Measurements from ENCODE around the gene KCNJ4.
A peak's percentile ranks its signal among the peaks of the same experiment; 100 is the strongest.
"Not testable (repeated sequence)": the region's sequence is repeated elsewhere in the genome, so short reads cannot be mapped to it uniquely, and the experiment has no call there.

KCNJ4 gene

DNA sequence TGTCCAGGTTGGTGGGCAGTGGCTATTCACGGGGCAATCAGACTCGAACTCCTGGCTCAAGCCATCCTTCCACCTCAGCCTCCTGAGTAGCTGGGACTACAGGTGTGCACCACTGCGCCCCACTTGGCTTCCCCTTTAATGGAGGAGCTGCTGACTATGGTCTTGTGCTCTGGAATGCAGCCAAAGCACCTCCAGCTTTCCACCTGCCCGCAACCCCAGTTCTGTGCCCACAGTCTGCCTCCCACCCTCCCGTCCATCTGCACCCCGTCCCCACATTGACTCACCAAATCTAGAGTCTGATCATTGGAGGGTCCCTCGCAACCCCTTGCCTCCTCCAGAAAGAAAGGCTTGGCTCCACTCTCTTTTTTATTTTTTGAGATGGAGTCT lies 41.0 kb downstream of the KCNJ4 start:
- DNase-seq, result no peak

DNA sequence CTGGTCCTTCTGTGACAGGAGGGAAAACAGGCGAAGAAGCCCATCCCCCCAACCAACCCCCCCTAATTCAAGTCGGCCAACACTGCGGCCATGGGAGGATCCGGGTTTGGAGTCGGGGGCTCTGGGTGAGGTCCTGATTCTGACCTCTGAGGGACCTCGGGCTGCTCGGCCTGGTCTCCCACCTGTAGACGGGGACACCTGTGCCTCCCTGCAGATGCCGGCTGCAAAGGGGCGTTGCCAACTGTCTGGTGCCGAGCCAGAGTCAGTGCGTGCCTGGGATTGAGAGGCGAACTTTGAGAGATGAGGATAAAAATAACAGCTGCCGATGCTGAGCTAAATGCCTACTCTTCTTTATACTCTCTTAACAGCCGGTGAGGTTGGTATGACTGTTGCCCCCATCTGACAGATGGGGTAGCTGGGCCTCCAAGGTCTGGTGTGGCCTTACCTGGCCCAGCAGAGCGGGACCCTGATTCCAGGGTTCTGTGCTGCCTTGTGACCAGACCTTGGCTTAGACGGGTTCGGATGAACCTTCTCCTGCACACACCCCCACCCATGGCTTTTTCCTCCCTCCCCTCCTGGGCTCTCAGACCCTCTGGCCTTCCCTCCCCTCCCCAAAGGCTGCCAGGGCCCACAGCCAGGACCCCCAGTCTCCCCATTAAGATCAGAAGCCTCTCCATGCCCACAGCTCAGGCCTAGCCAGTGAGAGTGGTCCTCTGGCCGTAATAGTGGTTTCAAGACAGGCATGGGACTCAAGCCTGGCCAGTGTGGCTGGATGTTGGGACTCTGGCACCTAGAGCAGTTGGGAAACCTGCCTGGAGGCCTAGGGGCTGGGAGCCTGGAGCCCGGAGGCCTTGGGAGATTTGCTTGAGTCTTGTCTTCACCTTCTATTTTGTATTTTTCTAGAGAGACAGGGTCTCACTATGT lies 41.7 kb downstream of the KCNJ4 start:
- peak in 2 of 51 donors; percentile 17 to 33 for DNase-seq

DNA sequence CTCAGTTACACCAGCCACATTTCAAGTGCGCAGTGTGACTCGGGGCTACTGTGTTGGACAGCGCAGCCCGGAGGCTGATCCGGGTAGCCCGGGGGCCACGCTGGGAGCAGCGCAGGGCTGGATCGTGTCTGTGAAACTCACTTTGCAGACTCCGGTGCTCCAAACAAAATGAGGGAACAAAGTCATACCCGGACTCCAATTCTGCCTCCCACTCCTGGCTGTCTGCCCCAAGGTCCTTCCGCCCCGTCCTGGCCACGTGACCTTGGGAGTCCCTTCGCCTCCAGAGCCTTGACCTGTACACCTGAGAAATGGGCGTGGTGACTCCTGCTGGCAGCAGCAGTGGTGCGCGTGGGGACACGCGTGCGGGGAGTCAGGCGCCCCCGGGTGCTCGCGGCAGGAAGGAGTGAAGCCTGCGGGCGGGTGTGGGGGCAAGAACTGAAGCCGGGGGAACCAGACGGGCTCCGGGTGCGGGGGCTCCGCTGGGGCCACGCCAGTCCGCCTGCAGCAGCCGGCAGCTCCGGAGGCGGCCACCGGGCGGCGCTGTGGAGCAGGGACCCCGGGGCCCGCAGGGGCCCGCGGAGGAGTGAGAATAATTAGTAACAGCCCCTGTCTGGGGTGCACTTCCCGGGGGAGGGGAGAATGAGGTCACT lies 42.4 kb downstream of the KCNJ4 start:
- peak in 6 of 51 donors; percentile 14 to 44 (median 38) for DNase-seq

DNA sequence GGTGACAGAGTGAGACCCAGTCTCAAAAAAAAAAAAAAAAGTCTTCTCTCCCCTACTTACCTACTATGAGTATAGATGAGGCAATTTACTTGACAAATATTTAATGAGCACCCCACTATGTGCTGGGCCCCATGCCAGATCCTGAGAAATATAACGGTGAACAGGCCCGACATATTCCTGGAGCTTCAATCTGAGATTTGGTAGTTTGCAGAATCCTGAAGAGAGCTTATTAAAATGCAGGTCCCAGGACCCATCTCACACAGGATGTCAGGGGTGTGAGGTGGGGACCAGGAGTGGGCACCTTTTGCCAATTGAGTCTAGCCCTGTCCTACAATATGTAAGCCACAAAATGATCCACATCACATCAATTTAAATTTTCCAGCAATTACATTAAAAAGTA lies 44.0 kb downstream of the KCNJ4 start:
- DNase-seq, result no peak

DNA sequence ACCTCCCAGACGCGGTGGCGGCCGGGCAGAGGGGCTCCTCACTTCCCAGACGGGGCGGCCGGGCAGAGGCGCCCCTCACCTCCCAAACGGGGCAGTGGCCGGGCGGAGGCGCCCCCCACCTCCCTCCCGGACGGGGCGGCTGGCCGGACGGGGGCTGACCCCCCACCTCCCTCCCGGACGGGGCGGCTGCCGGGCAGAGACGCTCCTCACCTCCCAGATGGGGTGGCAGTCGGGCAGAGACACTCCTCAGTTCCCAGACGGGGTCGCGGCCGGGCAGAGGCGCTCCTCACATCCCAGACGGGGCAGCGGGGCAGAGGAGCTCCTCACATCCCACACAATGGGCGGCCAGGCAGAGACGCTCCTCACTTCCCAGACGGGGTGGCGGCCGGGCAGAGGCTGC lies 45.1 kb downstream of the KCNJ4 start:
- DNase-seq, result not testable (repeated sequence)

DNA sequence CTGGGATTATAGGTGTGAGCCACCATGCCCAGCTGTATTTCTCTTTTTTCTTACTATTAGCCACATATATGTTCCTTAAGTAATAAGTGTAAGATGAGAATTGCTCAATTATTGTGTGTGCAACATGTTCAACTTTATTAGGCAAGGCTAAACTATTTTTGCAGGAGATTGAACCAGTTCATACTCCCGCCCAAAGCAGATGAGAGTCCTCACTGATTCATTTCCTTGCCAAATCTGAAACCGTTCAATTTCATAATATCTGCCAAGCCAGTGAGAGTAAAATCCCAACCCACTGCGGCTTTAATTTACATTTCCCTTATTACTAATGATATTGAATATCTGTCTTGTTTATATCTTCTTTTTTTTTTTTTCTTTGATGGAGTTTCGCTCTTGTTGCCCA lies 48.4 kb downstream of the KCNJ4 start:
- DNase-seq, result no peak

DNA sequence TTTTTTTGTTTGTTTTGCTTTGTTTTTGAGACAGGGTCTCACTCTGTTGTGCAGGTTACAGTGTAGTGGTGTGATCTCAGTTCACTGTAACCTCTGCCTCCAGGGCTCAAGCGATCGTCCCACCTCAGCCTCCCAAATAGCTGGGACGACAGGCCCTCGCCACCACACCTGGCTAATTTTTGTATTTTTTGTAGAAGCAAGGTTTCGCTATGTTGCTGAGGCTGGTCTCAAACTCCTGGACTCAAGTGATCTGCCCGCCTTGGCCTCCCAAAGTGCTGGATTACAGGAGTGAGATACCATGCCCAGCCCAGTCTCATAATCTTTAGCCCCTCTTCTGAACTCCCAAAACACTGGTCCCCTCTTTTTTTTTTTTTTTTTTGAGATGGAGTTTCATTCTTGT lies 50.6 kb downstream of the KCNJ4 start:
- no peak for DNase-seq

DNA sequence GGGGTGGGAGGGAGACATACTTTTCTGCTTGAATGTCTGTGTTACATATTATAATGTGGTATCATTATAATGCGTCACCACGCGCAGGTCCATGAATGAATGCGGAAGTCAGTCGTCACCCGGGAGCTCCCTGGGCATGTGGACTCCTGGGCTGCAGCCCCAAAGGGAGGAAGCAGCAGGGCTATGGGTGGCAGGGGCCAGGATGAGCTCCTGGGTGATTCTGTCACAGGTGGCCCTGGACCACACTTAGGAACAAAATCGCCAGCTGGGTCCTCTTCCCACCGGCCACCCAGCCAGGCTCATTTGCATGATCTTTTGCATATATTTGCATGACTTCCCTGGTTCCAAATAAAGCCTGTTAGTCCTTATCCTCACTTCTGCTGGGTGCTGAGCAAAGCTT lies 51.2 kb downstream of the KCNJ4 start:
- DNase-seq, result peak in 2 of 51 donors; percentile 30 to 41

DNA sequence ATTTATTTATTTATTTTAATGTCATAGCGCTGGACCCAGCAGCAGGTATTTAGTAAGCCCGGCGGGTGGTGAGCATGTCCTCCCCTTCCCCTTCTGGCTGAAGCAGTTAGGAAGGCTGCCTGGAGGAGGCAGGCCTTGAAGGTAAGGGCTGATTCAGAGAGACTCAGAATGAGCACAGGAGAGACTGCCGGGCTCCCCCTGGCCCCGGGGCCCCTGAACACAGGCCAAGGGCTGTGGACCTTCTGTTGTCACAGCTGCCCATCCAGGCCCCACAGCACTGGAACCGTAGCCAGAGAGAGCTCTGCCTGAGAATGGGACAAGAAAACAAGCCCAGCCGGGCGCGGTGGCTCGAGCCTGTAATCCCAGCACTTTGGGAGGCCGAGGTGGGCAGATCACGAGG lies 52.8 kb downstream of the KCNJ4 start:
- no peak for DNase-seq

DNA sequence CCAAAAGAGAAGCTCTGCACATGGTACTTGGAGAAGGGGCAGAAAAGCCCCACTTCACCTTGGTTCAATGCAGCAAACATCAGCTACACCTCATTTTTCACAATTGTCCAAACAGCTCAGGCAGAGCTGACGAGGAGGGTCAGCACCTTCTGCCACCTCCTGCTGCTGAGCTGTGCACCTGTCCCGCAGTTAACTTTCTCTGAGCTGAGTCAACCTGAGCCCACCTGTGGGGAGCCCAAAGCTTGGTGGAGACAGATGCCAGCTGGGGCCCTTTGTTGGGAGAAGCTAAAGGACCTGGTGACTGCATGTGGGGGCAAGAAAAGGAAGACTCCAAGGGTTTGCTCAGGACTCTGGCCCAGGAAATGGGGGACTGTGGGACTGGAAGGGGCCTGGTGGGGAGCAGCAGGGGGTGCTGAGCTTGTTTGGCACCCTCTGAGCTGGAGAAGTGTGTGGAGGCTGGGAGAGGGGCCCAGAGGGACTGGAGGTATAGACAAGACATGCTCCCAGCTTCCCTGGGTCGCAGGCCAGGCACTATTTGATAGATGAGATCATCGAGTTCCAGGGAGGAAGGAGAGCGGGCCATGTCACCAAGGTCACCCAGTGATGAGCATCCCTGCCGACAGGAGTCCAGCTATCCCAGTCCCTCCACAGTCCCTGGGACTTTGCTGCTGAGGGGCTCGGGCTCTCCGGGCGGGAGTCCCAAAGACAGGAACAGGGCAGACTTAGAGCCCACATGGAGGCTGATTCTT lies 53.5 kb downstream of the KCNJ4 start:
- DNase-seq, result no peak

DNA sequence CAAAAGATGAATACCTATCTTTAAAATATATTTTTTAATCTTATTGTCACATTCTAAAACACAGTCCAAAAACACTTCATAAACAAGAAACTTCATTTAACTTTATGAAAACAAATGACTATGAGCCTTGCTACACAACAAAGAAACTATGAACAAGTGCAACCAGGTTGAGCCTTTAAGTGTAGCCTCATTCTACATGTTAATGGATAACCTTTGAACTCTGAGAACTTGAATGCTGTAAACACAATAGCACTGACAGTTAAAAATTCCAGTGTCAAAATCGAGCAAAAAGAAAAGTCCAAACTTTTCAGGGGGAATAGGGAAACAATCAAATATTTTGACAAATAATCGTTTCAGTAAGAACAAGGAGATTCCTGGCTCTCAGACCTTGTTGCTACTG lies 54.7 kb downstream of the KCNJ4 start:
- not testable (repeated sequence) for DNase-seq

DNA sequence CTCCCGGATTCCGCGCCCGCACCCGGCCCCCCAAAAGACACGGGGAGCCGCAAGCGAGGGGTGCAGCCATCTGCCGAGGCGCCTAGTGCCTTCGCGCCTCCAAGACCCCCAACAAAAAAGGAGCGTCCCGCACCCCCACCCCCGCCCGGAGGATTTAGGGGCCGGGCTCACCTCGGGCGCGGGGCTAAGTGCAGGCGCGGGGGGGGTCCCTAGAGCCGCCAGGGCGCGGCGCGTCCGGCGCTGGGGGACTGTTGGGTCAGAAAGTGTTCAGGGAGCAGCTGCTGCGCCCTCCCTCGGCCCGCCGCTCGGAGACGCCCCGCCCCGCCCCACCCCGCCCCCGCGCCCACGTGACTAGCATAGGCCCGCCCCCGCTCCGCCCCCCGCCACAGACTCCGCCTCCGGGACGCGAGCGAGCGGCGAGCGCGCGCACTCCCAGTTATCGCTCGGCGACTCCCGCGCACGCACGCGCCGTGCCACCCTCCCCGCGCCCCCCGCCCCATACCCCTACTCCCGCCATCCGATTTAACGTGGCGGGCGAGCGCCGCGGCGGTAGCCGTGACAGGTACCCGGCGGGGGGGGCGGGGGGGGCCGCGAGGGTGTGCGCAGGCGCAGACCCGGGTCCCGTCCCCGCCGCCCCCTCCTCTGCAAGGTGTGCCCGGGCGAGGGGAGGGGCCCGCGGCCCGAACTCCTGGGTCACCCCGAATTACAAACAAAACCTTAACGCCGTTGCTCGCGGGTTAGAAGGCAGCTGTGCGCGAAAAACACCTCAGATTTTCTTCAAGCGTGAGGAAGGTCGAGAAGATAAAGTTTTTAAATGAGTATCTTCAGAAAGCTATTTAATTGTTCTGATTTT lies 56.2 kb downstream of the KCNJ4 start:
- DNase-seq, result peak; percentile 33 to 88 (median 73)

DNA sequence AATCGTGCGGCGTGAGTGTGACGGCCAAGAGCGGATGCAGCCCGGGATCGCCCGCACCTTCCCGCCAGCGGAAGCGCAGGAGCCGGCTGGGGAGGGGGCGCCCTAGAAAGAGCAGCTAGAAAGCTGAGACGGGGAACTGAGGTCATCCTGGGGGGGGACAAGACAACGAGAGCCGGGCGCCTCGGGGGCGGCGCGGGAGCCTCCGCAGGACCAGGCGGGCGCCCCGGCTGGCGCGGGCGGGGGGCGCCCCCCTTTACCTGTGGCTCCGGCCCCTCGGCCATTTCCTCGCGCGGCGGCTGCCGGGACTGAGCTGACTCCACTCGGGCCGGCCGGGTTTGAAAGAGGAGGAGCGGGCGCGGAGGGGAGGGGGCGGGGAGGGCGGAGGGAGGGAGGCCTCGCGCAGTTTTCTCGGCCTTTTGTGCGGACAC lies 56.8 kb downstream of the KCNJ4 start:
- peak in 31 of 51 donors; percentile 19 to 74 (median 53) for DNase-seq

DNA sequence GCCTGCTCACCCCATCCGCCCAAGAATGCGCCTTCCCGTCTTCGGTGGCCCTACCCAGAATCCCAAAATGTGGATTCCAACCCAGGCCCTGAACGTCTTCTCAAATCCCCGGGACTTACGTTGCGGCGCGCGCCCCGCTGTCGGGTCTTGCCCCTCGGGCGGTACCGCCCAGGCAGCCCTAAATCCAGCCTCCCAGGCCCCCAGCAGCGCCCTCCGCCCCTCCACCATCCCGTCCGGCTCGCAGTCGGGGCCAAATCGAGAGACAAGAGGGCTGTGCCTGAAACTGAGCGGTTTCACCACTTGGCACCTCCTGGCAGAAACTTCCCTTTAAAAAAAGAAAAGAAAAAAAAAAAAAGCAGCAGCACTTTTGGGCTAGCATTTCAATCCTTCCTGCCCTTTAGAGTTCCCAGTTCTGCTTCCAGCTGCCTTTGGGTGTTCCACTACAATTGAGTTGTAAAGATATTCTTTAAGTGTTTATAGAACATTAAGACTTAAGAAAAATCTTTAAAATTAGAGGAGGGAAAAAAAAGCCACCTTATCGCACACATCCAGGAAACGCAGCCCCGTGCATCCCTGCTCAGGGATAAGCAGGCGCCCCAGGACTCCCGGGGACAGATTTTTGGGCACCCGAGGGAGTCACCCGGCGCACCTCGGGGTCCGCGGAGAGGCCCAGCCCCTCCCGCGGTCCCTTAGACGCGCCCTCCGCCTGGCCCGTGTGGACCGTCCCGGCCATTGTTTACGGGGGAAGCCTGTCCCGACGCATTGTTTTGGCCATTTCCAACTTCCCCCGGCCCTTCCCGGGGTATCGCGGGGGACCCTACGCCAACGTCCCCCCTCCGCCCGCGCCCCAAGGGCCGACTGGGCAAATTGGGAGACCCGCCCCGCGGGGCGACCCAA lies 57.6 kb downstream of the KCNJ4 start:
- peak in 2 of 51 donors; percentile 19 to 33 for DNase-seq

DNA sequence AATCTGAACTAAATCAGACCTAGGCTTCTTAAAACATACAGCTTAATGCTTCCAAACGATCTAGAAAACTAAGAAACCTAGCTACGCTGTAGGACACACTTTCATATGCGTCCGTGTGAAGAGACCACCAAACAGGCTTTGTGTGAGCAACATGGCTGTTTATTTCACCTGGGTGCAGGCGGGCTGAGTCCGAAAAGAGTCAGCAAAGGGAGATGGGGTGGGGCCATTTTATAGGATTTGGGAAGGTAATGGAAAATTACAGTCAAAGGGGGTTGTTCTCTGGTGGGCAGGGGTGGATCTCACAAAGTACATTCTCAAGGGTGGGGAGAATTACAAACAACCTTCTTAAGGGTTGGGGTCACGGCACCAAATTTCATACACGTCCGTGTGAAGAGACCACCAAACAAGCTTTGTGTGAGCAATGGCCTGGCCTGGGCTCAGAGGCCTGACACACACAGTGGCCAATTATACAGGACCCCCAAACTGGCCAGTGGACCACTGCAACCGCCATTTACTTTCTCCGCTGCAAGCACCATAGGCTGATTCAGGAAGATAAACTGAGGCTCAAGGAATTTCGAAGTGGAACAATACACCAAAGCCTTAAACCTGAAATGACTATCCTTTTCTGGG lies 58.4 kb downstream of the KCNJ4 start:
- DNase-seq, result not testable (repeated sequence)

DNA sequence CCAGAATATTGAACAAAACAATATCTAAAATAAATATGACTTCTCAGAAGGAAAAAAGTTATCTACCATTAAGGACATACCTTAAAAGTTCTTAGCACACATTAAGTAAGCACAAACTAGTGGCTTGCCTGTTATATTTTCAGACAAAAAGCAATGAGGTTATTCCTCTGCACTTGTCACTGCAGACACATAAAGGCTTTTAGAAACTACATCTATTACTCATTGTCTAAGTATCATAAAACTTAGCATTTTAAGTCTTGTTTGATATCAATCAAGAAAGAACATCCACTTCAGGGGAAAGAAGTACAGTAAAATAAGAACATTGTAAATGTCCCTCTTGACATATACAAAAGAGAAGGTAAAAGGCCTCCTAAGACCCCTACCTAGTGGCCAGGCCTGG lies 59.1 kb downstream of the KCNJ4 start:
- not testable (repeated sequence) for DNase-seq

DNA sequence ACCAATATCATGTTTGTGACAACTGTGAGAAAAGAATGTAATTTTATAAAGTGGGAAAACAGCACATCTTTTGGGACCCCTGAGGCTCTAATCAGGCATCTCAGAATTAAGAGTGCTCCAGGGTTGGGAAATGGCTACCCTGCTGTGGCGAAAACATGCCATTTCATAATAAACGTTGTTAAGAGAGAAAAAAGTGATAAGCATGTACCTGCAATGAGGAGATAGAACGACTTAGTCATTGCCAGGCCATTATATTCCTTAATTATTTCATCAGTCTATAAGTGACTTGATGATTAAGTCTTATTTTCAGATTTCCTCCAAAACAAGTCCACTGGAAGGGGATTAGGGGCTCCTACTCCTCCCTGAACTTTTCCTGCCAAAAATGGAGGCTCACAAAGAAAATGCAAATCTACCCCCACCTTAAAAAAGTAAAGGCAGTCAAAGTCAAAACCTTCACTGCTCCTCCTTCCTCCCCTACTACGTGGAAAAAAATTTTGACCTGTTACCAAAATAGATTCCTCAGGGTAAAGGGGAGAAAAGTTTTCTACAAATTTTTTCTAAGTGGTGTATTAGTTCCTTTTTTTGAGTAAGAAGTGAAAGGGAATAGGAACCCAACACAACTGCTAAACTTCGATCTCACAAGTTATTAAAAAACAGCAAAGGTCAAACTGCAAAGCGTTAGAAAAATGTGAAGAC lies 59.9 kb downstream of the KCNJ4 start:
- DNase-seq, result not testable (repeated sequence)

DNA sequence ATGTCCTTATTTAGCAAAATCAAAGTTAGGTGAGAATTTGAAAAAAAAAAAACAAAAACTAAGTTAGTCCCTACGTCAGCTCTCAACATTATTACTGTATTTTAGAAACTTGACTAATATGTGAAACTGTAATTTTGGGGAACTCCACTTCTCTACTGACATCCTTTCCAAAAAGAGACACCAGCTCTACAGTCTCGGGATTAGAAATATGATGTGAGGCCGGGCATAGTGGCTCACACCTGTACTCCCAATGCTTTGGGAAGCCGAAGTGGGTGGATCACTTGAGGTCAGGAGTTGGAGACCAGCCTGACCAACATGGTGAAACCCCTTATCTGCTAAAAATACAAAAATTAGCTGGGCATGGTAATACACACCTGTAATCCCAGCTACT lies 65.6 kb downstream of the KCNJ4 start:
- DNase-seq, result not testable (repeated sequence)
